CD4-positive, alpha-beta T cell treated with Interleukin-21 for 1 hour (primary cell): ENCODE measurements around the gene GAPDH.
"Not testable (repeated sequence)": the region's sequence is repeated elsewhere in the genome, so short reads cannot be mapped to it uniquely, and the experiment has no call there.

ENCODE experiments used
- DNase-seq: peaks from one replicate; pipeline ENCODE4 v3.0.0-alpha.2; 2020

GAPDH gene

DNA sequence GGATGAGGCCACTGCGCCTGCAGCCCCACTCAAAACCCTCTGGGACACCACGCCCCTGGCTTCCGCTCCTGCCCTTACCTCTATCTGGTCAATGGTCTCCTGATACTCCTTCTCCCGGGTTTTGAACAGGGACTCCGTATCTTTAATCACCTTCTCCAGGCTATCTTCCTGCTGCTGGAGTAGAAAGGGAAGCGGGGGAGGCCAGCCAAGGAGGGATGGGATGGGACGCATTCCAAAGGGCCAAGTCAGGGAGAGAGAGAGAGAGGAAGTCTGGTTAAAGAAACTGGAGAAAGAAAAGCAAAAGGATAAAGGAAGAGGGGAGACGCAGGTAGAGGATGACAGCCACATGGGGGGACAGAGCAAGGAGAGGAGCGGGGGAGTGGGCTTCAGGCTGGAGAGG is 13.7 kb downstream of the GAPDH start:
- DNase-seq, result no peak

DNA sequence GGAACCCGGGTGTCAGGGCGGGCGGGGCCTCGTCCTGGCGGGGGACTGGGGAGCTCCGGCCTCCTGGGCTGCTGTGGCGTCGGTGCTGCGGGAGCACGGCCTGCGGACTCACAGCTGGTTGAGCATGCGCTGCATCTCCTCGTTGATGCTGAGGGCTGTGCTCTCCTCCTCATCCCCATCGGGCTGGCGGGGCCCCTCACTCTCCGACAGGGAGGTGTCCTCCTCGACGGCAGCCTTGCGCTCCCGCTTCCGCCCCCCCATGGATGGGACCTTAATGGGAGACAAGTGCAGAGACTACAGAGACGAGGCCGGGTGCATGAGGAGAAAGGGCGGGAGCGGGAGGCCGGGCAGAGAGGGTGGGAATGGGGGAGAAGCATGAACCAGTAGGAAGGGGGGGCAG is 14.2 kb downstream of the GAPDH start:
- no peak for DNase-seq

DNA sequence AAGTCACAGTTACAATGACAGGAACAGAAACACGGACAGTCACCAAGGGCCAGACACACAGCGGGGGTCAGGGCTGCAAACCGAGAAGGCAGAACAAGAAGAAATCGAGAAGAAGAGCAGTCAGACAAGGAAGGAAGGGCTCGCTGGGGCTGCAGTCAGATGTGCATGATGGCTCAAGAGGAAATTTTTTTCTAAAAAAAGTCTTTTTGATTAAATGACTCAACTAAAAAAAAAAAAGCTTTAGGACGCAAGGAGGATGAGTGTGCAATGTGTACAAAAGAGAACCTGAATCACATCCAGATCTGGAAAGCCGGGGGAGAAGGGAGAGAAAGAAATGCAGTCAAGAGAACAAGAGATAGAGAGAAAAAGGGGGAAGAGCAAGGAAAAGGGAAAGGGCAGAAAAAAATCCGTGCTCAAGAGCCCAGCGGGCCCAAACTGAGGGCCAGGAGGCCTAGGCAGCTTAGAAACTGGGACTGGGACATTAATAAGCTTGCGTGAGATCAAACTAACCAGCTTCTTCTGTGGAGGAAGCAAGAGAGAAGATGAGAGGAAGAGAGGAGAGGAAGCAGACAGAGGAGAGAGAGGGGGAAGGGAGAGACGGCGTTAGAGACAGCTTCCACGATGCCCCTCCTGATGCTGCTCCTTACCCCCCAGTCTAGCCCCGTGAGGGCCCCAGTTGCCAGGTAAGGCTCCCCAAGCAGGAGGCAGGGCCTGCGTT is 14.8 kb downstream of the GAPDH start:
- no peak for DNase-seq

DNA sequence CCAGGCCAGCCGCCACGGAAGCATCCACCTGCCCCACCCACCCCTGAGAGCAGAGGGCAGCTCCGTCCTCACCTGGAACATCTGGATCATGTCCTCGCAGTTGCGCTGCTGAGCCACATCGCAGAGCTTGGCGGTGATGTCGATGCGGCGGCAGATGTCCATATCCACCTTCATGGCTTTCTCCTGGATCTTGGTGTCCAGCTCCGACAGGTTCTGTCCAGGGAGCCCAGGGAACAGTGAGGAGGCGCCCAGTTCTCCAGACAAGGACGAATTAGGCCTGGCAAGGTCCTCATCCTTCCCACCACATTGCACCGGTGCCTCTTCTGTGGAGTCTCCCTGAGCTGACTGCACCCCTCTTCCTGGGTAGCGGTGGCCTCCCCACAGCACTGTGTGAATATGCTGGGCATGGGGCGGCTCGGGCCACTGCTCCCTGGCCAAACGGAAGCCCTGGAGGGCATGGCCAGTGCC is 15.4 kb downstream of the GAPDH start:
- no peak for DNase-seq

DNA sequence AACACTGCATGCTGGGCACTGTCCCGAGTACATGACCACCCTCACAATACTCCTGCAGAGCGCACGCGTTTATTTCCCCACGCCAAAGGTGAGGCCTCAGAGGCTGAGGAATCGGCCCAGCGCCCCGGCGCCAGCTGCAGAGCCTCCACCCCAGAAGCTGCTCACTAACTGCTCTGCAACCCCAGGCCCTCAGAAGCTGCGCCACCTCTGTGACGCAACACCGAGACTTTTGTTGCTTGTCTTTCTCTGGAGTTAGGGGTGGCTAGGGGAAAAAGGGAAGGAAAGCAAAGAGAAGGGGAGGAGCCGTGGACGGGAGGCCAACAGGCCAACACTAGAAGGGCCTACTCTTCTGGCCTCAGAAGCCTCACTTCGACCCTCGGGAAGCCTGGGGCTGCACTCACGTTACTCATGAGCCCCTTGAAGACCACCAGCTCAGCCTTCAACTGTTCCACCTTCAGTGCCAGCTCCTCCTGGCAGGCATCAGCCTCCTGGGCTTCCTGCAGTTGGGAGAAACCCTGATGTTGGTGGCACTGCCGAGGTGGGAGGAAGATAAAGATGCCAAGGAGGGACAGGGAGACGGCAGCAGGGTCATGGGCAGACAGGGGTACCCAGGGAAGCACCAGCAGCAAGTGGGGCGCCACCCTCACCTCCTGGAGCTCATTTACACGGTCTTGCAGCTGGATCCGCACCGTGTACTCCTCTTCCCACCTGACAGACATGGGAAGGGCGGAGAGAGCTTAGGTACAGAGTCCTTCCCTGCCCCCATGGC is 16.2 kb downstream of the GAPDH start:
- DNase-seq, result no peak

DNA sequence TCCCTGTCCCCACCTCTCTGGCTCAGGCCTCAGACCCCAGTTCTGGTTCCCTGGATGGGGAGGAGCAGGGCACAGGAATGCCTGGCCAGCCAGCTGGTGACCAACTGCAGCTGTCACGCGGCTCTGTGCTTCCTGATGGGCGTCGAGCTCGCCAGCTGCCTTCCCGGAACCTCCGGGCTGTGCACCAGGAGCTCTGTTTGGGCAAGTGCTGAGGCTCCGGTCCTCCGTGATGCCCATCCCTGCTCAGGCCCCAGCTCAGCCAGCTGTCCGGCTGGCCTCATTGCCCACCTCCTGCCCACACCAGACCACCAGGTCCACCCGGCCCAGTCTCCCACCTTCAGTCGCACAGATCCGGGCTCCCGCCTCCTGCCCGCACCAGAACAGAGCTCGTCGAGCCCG is 16.7 kb downstream of the GAPDH start:
- no peak for DNase-seq

DNA sequence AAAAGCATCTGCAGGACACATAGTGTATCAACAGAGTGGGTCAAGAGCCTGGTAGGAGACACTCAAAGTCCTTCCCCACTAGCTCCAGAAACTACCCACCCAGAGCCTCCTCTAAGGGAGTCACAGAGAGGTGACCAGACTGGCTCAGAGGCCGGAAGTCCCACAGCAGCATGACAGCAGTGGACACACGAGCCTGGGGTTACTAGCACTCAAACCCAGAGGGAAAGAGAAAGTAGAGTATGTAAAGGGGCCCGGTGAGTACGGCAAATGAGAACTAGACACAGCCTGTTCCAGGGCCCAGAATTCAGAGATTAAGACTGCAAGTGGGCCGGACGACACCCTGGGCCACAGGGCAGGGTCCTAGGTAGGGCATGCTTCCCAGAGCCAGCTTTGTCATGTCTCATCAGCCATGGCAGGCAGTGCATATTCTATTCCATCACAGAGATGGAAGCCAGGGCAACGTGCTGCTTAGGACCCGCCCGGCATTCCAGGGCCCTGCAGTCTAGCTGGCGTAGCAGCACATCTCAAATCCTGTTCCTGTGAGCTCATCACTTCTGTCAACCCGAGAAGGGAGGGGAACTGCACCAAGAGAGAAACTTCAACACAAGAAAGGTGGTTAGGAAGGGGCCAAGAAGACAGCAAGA is 17.3 kb downstream of the GAPDH start:
- no peak for DNase-seq

DNA sequence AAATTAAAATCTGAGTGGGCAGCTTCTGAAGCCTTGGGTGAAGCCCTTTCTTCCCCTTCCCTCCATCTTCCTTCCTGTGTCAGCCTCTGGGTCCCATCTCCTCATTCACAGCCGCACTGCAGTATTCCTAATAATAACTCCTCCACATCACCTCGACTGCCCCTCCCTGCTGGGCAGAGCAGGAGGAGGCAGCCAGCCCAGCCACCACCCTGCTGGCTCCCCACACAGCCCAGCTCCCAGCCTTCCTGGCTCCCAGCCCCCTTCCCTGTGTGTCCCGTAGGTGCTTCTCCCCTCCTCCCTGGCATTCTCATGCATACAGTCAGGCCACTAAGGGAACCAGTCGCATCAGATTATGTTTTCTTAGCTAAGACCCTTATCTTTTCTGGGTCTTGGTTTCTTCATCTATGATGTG is 17.8 kb downstream of the GAPDH start:
- DNase-seq, result no peak

DNA sequence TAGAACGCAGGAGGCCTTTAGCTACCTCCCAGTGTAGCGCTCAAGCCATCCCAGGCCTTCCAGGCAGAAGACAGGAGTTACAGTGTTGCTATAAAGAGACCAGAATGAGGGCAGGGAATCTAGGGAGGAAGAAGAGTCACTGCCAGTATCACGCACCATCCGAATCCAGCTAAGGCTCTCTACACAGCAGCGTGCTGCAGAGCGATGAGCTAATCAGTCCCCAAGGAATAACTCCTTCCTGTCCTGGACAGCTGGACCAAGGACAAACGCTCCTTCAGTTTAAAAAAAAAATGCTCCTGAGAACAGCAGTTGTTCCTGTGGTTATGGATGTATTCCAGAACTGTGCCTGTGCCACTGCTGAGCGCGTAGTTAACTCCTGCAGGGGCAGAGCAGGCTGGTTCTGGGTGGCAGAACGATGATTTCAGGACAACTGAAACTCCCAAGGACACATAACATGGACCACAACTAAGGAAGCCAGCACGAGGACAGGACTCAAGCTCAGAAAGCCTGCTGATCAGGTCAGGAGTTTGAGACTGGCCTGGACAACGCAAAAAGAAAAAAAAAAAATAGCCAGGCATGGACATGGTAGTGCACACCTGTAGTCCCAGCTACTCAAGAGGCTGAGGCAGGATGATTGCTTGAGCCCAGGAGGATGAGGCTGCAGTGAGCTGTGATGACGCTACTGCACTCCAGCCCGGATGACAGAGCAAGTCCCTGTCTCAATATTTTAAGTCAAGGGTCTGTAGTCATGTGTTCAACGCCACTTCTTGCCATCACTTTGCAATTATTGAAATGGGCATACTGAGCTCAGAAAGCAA is 18.9 kb downstream of the GAPDH start:
- DNase-seq, result no peak

DNA sequence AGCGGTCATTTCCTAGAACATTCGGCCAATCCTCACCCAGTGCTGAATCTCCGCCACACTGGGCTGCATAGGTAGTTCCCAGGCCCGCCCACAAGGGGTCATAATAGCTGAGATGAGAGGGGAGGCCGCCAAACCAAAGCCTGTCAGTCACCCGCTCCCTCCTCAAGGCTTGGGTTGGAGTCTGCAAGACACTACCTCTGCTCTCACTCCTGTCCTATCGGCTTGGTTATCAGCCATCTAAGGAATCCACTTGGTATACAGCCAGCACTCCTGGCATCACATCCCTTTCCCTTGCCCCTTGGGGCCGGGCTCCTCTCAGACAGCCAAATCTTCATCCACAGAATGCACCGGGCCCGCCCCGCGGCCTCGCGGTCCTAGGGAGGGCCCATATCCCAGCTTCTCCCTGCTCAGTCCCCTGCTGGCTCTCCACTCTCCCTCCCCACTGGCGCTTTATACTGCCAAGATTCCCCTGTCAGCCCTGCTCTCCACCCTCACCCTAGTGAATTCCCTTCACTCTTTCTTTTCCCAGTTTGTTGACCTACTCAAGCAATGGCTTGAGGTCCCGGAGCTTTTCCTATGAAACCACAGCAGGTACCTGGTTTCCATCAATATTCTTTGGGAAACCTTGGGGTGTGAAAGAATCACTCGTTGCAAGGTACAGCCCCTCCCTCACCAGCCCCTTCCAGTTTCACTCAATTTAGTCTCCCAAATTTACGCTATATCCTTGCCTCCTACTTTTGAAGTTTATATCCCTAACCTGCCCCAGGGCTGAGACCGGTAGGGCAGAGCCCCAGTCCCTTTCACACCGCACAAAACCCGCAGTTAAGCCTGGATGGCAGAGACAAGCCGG is 20.1 kb downstream of the GAPDH start:
- peak; percentile 75 for DNase-seq

DNA sequence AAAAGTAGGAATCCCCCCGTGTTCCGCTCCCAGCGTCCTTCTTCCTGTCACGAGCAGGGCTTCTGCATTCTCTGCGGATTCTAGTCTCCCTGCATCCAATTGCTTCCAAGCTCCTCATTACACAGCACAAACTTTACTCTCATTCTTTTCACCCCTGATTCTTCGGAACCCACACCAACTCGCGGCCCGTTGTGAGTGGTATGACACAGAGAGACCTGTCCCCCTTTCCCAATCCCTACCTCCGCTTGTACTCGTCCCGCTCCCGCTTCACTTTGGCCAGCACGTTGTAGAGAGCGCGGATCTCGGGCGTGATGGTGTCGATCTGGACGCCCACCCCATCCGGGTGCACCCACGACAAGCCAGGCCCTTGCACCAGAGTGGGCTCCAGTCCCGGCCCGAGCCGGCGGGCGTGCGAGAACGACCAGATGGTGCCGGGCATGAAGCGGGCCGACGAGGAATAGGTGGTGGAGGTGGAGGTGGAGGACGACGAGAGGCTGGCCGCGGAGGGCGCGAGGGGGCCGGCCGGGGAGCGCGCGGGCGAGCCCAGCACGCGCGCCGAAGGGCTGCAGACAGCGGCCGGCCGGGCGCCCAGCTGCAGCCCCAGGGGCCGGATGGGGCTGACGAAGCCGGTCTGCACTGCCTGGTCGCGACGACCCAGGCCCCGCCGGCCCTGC is 20.8 kb downstream of the GAPDH start:
- DNase-seq, result no peak

DNA sequence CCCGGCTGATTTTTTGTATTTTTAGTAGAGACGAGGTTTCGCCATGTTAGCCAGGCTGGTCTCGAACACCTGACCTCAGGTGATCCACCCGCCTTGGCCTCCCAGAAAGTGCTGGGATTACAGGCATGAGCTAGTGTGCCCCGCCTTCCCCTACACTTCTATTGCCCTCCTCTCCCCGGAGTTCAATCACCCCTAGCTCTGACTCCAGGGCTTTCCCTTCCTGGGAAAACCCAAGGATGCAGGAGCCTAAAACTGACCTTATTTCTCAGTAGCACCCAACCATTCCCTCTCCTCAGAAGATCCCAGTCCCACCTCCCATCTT is 22.1 kb downstream of the GAPDH start:
- not testable (repeated sequence) for DNase-seq

DNA sequence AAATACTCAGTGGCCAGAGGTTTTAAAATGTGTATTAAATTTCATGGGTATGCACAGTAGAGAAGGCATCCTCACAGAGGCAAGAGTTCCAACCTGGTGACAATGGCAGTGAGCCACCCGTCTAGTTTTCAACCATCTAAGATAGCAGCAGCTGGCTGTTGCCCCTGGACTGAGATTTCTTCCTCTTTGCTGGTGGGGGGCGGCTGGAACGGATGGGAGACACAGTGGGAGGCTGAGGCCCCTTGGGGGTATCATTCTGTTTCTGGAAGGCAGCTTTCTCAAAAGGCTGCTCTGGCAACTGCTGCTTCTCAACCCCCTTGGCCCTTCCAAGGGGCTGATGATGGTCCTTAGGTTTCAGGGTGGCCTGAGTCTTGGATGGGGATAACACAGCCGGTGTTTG is 22.5 kb downstream of the GAPDH start:
- DNase-seq, result no peak

DNA sequence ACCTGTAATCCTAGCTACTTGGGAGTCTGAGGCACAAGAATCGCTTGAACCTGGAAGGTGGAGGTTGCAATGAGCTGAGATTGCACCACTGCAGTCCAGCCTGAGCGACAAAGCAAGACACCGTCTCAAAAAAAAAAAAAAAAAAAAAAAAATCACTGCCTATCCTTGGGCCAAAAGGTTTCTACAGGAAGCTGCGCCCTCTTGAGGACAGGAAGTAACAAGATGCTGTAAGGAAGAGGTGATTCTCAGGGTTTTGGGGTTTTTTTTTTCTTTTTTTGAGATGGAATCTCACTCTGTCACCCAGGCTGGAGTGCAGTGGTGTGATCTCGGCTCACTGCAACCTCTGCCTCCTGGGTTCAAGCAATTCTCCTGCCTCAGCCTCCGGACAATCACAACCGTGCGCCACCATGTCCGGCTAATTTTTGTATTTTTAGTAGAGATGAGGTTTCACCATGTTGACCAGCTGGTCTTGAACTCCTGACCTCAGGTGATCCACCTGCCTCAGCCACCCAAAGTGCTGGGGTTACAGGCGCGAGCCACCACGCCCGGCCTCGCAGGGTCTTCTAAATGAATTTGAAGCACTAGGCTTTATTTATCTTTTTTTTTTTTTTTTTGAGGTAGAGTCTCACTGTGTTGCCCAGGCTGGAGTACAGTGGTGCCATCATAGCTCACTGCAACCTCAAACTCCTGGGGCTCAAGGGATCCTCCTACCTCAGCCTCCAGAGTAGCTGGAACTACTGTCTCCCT is 23.9 kb downstream of the GAPDH start:
- DNase-seq, result peak; percentile 80

DNA sequence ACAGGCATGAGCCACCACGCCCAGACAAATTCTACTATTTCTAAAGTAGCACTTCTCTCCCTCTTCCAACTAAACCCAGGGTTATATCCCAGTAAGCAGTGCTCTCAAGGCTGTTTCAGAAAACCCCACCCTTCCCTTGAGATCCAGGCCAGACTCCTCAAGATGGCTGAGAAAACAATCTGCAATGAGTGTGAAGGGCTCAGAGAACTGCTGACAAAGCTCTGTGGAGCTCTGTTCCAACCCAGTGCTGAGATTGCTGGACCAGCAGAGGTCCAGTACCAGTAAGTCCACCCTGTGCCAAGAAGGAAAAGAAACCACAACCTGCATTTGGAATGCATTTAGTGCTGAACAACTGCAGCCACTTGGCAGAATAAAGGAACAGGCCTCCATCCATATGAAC is 25.2 kb downstream of the GAPDH start:
- DNase-seq, result no peak

DNA sequence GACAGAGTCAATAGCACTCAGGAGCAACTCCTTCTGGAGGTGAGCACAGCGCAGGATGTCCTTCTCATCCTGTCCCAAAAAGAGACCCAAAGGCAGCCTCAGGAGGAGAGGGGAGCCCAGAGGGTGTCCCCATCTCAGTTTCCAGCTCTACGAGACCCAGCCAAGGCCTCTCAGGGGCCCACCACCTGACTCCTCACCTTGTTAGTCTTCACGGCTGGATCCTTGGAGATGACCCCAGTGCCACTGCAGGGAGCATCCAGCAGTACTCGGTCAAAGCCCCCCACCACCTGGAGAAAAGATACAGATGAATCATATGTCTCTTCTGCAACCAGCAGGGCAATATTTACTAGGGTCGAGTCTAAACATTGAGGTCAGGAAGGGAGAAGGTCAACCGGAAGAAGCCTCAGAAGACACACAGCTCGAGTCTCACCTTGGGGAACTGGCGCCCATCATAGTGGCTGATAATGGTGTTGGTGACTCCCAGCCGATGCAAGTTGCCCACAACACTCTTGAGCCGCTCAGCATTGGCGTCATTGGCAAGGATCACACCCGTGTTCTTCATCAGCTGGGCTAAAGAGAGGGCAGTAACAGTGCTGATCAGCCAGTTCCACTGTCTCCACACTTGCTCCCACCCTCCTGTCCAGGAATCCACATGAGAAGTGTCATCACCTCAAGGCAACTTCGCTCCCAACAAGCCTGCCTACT is 26.3 kb downstream of the GAPDH start:
- no peak for DNase-seq

DNA sequence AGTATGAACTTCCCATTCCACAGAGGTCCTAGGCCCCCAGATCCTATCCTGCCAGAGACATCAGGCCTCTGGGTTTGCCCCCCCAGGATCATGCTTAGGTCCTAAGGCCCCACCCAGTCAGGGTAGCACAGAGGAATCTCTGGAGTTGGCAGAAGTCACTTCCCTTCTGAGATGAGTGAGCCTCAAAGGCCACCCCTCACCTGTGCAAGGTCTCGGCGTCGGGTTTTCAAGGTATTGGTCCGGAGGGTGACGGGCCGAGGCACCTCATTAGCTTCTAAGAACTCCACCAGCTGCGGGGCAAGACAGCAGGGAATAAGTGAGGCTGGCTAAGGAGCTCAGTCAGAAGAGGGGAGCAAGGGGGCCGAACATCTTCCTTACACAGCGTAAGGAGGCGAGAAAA is 28.6 kb downstream of the GAPDH start:
- DNase-seq, result no peak

DNA sequence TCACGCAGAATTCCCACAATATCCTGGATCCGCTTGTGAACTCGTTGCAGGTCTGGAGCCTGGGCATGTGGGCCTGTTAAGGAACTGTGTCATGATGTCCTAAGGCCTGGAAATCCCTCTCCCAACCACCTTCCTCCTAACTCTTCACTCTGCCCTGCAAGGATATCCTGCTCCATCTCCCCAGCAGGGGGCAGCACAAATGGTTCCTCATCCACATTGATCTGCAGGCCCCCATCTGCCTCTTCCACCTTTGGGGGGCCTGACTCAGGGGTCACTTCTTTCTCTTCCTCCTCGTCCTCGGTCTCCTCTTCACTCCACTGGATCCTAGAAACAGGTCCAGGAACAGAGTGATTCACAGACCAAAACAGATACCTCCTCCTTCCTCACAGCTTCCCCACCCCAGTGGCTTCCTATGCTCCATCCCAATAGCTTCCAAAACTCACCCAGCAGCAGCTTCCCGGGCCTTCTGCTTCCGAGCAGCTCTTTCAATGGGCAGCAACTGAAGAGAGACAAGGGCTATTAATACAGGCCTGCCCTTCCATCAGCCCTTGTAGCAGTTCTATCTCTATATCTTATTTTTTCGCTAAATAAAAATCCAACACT is 29.2 kb downstream of the GAPDH start:
- DNase-seq, result peak; percentile 67

DNA sequence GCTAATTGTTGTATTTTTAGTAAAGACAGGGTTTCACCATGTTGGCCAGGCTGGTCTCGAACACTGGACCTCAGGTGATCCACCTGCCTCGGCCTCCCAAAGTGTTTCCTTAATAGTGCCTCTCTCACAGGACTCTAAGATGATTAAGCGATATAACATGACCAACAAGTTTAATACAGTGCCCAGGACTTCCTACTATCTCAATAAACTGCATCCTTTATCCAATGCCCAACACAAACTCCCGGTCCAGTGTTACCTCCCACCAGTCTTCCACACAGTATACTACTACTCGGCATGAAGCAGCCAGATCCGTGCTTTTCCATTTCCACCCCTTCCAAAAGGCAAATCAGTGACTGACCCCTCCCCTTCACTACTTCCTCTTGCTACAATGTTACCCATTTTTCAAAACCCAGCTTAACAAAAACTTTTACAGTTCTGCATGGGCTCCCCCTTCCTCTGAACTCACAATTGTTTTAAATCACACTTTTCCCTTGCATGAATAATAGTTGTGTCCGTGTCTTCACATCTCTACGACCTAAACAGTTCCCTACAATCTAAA is 32.9 kb downstream of the GAPDH start:
- no peak for DNase-seq

DNA sequence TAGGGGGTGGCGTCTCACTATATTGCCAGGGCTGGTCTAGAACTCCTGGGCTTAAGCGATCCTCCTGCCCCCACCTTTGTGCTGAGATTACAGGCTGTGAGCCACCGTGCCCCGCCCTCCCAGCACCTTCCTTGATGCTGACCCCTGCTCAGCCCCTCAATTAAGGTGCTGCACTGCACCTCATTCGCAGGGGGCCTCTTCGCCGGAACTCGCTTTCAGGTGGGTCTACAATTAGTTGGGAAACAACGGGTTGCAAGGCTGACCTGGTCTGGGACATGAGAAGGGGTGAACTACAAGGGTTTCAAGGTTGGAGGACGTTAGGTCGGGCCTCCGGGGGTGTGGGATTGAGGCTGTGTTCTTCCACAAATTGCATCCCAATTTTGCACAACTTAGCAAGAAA is 35.0 kb downstream of the GAPDH start:
- no peak for DNase-seq
